ENCODE data around the gene SCPEP1.

The SCPEP1 gene

DNA sequence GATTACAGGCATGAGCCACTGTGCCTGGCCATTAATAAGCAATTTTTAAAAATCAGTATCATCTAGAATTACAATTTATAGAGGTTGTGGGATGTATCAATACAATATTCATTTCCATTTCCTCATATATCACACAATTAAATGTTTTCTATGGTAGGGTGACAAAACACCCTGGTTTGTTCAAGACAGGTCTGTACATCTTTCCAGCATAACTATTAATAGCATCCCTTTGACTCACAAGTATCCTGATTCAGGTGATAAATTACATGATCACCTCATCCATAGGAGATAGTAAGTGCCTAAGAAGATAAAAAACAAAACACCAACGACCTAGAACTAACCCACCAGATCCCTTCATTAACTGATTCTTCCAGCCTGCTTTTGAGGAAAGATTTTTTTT, 30.2 kb upstream of the SCPEP1 start:
- no peaks in the 10 kb centered on the region for H3K36me3 ChIP-seq (ENCODE audit: control insufficient read depth, insufficient read depth, low read length)
- no peak overlapping the region for H3K4me2 ChIP-seq (ENCODE audit: low read length)
- TF ChIP-seq, protein P1, sequence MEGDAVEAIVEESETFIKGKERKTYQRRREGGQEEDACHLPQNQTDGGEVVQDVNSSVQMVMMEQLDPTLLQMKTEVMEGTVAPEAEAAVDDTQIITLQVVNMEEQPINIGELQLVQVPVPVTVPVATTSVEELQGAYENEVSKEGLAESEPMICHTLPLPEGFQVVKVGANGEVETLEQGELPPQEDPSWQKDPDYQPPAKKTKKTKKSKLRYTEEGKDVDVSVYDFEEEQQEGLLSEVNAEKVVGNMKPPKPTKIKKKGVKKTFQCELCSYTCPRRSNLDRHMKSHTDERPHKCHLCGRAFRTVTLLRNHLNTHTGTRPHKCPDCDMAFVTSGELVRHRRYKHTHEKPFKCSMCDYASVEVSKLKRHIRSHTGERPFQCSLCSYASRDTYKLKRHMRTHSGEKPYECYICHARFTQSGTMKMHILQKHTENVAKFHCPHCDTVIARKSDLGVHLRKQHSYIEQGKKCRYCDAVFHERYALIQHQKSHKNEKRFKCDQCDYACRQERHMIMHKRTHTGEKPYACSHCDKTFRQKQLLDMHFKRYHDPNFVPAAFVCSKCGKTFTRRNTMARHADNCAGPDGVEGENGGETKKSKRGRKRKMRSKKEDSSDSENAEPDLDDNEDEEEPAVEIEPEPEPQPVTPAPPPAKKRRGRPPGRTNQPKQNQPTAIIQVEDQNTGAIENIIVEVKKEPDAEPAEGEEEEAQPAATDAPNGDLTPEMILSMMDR (IDR thresholded peaks at IDR 0.05): no peak
- H3K4me3 ChIP-seq (ENCODE audit: low read depth, low read length): no peak overlapping the region
- H3K27me3 ChIP-seq (ENCODE audit: control insufficient read depth, insufficient read depth, low read length): no peaks in the 10 kb centered on the region
- H2AFZ ChIP-seq: no peak overlapping the region
- no peak overlapping the region for H3K9ac ChIP-seq
- no peak overlapping the region for H3K27ac ChIP-seq
- no peaks in the 10 kb centered on the region for H3K4me1 ChIP-seq
- H3K9me3 ChIP-seq (ENCODE audit: control insufficient read depth, low read length): no peaks in the 10 kb centered on the region
- H3K79me2 ChIP-seq: no peaks in the 10 kb centered on the region

DNA sequence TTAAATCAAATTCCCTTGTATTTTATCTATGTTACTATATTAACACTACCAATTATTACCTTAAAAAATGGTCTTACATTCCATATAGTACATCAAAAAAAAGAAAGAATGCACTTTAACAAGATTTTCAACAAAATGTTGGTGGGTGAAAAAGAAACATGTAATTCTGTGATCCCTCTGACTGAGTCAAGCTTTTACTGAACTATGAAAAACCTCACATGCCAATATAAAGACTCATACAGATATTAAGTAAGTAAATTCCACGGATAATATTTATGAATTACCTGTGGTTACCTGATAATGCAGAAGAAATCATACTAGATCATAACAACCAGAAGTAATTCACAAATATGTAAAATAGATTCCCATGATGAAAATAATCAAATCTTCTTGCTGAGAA, 29.4 kb upstream of the SCPEP1 start:
- Histone ChIP-seq H3K4me3 (ENCODE audit: low read depth, low read length) (no peak overlapping the region), H3K4me2 (ENCODE audit: low read length) (no peak overlapping the region), H3K79me2 (no peaks in the 10 kb centered on the region), H3K4me1 (no peaks in the 10 kb centered on the region), H3K9me3 (ENCODE audit: control insufficient read depth, low read length) (no peaks in the 10 kb centered on the region), H3K27me3 (ENCODE audit: control insufficient read depth, insufficient read depth, low read length) (no peaks in the 10 kb centered on the region), H2AFZ (no peak overlapping the region), H3K27ac (no peak overlapping the region), H3K9ac (no peak overlapping the region), H3K36me3 (ENCODE audit: control insufficient read depth, insufficient read depth, low read length) (no peaks in the 10 kb centered on the region)
- TF ChIP-seq, protein P1 (IDR thresholded peaks at IDR 0.05): no peak

DNA sequence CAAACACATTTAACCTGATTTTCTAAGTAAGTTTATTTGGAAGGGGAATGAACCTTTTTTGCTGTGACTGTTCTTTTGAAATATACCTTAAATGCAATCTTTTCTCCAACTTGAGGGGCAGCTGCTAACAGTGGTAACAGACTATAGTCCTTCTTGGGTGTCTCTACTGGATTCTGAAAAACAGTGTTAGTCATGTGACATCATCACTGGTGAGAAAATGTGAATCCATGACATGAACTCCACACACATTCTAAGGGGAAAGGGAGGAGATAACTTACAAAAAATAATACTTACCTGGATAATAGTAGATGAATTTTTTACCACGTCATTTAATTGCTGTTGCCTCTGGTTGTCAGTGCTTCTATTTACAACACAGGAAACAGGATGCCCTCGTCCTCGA, 28.3 kb upstream of the SCPEP1 start:
- TF ChIP-seq, protein P1 (IDR thresholded peaks at IDR 0.05): no peak
- H2AFZ ChIP-seq: no peak overlapping the region
- no peak overlapping the region for H3K9ac ChIP-seq
- H3K79me2 ChIP-seq: no peaks in the 10 kb centered on the region
- no peak overlapping the region for H3K27ac ChIP-seq
- no peak overlapping the region for H3K4me3 ChIP-seq (ENCODE audit: low read depth, low read length)
- H3K36me3 ChIP-seq (ENCODE audit: control insufficient read depth, insufficient read depth, low read length): no peaks in the 10 kb centered on the region
- no peaks in the 10 kb centered on the region for H3K9me3 ChIP-seq (ENCODE audit: control insufficient read depth, low read length)
- no peak overlapping the region for H3K4me2 ChIP-seq (ENCODE audit: low read length)
- H3K27me3 ChIP-seq (ENCODE audit: control insufficient read depth, insufficient read depth, low read length): no peaks in the 10 kb centered on the region
- no peaks in the 10 kb centered on the region for H3K4me1 ChIP-seq

GRCh38 chr17:56956992-56957391, 20.9 kb upstream of the SCPEP1 start:
- H3K27ac ChIP-seq: no peak overlapping the region

More at GRCh38 chr17:56956992-56957391, 20.9 kb upstream of the SCPEP1 start:
- peaks cover 9% of the 10 kb centered on the region for H3K4me1 ChIP-seq
- no peaks in the 10 kb centered on the region for H3K9me3 ChIP-seq (ENCODE audit: control insufficient read depth, low read length)
- no peaks in the 10 kb centered on the region for H3K36me3 ChIP-seq (ENCODE audit: control insufficient read depth, insufficient read depth, low read length)
- no peaks in the 10 kb centered on the region for H3K27me3 ChIP-seq (ENCODE audit: control insufficient read depth, insufficient read depth, low read length)
- peaks cover 15% of the 10 kb centered on the region for H3K79me2 ChIP-seq
- H2AFZ ChIP-seq: no peak overlapping the region
- TF ChIP-seq, protein P1 (IDR thresholded peaks at IDR 0.05): no peak
- no peak overlapping the region for H3K9ac ChIP-seq
- no peak overlapping the region for H3K4me2 ChIP-seq (ENCODE audit: low read length)
- H3K4me3 ChIP-seq (ENCODE audit: low read depth, low read length): no peak overlapping the region

Data from parathyroid adenoma (tissue), 2 donors.